Adrenal gland (tissue), 5 donors: ENCODE data around the gene TENT5C.

ENCODE experiments used
- POLR2A ChIP-seq, 2 donors: fragments of 450-650 bp; IDR thresholded peaks; one replicate each; pipeline ENCODE4 v1.6.1; 2017; ENCODE audit warnings: antibody characterized with exemption in 2 of 2, mild to moderate bottlenecking in 2 of 2, moderate library complexity in 1 of 2
- TF ChIP-seq, protein P1 (sequence below), 6 experiments: fragments of 450-650 bp in 4 of 6; fragments of 200-600 bp in 2 of 6; sonication (generic) in 1 of 6; IDR thresholded peaks; 1 replicate in 5 of 6; 2 replicates in 1 of 6; pipeline versions ENCODE4 v1.5.1 to v1.8.0; 2016 to 2021; ENCODE audit warnings: antibody characterized with exemption in 6 of 6, mild to moderate bottlenecking in 2 of 6, moderate library complexity in 1 of 6
- donor health status: DM: no; HTN: no; CAD: no.

DNA sequence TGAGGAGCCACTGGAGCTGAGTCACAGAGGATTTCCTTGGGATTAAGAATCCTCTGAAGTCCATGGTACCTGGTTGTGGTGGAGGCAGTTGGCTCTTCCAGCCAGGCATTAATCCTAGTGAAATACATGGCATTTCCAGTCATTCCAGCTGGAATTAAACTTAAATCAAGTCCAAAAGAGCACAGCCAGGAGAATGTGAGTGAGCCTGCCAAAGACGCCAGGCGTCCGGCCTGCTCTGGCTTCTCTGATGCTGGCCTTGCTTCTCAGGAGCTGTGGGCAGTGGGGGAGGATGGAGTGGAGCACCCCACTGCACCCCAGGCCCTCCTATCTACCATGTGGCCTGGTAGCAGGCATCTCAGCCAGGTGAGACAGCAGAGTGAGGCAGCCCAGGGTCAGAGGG lies 23.4 kb upstream of the TENT5C start:
- TF ChIP-seq, protein P1, sequence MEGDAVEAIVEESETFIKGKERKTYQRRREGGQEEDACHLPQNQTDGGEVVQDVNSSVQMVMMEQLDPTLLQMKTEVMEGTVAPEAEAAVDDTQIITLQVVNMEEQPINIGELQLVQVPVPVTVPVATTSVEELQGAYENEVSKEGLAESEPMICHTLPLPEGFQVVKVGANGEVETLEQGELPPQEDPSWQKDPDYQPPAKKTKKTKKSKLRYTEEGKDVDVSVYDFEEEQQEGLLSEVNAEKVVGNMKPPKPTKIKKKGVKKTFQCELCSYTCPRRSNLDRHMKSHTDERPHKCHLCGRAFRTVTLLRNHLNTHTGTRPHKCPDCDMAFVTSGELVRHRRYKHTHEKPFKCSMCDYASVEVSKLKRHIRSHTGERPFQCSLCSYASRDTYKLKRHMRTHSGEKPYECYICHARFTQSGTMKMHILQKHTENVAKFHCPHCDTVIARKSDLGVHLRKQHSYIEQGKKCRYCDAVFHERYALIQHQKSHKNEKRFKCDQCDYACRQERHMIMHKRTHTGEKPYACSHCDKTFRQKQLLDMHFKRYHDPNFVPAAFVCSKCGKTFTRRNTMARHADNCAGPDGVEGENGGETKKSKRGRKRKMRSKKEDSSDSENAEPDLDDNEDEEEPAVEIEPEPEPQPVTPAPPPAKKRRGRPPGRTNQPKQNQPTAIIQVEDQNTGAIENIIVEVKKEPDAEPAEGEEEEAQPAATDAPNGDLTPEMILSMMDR (IDR thresholded peaks at IDR 0.05): no peak
- TF ChIP-seq POLR2A (IDR thresholded peaks at IDR 0.05): no peak
